NCI-H2107 treated with DMSO at 0.1 percent for 48 hours (cell line): ENCODE data around the gene OR5V1.
"Not testable (repeated sequence)": the region's sequence is repeated elsewhere in the genome, so short reads cannot be mapped to it uniquely, and the experiment has no call there.

Experiments
- DNase-seq: peaks from one replicate; lab custom pipeline; 2025; ENCODE audit not compliant: unreplicated experiment; lab: John Stamatoyannopoulos, UW

Gene OR5V1

GRCh38 chr6:29368765-29369164 is at the start of gene OR5V1:
TSS of gene OR5V1 (minus strand) at chr6:29368865. CDS start at chr6:29356195, 12,670 bp downstream.
- no peak for DNase-seq

- DNase-seq: no peak
These were observed 45.9 kb upstream of the OR5V1 start, which contains the start of gene OR12D1 for GRCh38 chr6:29414588-29414987. TSS of gene OR12D1 (plus strand) at chr6:29414928.

- DNase-seq: no peak
These were observed 35.1 kb upstream of the OR5V1 start for GRCh38 chr6:29403801-29404200.

- no peak for DNase-seq
These were observed 30.9 kb upstream of the OR5V1 start for GRCh38 chr6:29399525-29399924.

GRCh38 chr6:29395331-29395730 is 26.7 kb upstream of the OR5V1 start, which contains the start of gene OR12D2:
TSS of gene OR12D2 (plus strand) at chr6:29395631. CDS start at chr6:29396700, 1,069 bp downstream.
- DNase-seq: no peak

- DNase-seq: no peak
These were observed 19.9 kb upstream of the OR5V1 start for GRCh38 chr6:29388533-29388932.

GRCh38 chr6:29376003-29376402 is 7.3 kb upstream of the OR5V1 start:
- DNase-seq: no peak

- no peak for DNase-seq
These were observed 6.5 kb upstream of the OR5V1 start, which contains the start of gene OR12D3 for GRCh38 chr6:29375191-29375590. TSS of gene OR12D3 (minus strand) at chr6:29375291. CDS start at chr6:29375287, 4 bp downstream.

GRCh38 chr6:29355603-29356002 is 13.1 kb downstream of the OR5V1 start:
- DNase-seq: no peak

GRCh38 chr6:29354980-29355379 is 13.7 kb downstream of the OR5V1 start:
- DNase-seq: no peak

- DNase-seq: not testable (repeated sequence)
These were observed 19.3 kb downstream of the OR5V1 start for GRCh38 chr6:29349348-29349747.

GRCh38 chr6:29345380-29345779 is 23.3 kb downstream of the OR5V1 start:
- DNase-seq: no peak

GRCh38 chr6:29336269-29336668 is 32.4 kb downstream of the OR5V1 start:
- DNase-seq: no peak

GRCh38 chr6:29332676-29333075 is 36.0 kb downstream of the OR5V1 start:
- DNase-seq: no peak

- no peak for DNase-seq
These were observed 42.9 kb downstream of the OR5V1 start for GRCh38 chr6:29325777-29326176.

GRCh38 chr6:29323332-29323731 is 45.3 kb downstream of the OR5V1 start:
- not testable (repeated sequence) for DNase-seq

- DNase-seq: no peak
These were observed 48.7 kb downstream of the OR5V1 start for GRCh38 chr6:29319931-29320330.
